Fibroblast of mammary gland (primary cell): ENCODE data around the gene DHRSX.

Experiments
- DNase-seq: peaks from one replicate; pipeline ENCODE4 v3.0.0-alpha.2; 2010; ENCODE audit warnings: low read depth
- H3K4me3 ChIP-seq: 2 replicates; pipeline ENCODE4 v1.5.1; 2011; ENCODE audit warnings: low read depth, mild to moderate bottlenecking, low read length, moderate library complexity; ENCODE audit not compliant: control insufficient read depth
- TF ChIP-seq, protein P1 (sequence below): conservative IDR thresholded peaks from 2 replicates; pipeline ENCODE4 v1.5.1; 2011; ENCODE audit warnings: low read depth, low read length, inconsistent platforms; ENCODE audit not compliant: control insufficient read depth, insufficient read depth

Gene DHRSX

GRCh38 chrX:2188840-2189239 is 311.9 kb downstream of the DHRSX start:
- no peak for DNase-seq
- H3K4me3 ChIP-seq: no peak overlapping the region
- TF ChIP-seq, protein P1, sequence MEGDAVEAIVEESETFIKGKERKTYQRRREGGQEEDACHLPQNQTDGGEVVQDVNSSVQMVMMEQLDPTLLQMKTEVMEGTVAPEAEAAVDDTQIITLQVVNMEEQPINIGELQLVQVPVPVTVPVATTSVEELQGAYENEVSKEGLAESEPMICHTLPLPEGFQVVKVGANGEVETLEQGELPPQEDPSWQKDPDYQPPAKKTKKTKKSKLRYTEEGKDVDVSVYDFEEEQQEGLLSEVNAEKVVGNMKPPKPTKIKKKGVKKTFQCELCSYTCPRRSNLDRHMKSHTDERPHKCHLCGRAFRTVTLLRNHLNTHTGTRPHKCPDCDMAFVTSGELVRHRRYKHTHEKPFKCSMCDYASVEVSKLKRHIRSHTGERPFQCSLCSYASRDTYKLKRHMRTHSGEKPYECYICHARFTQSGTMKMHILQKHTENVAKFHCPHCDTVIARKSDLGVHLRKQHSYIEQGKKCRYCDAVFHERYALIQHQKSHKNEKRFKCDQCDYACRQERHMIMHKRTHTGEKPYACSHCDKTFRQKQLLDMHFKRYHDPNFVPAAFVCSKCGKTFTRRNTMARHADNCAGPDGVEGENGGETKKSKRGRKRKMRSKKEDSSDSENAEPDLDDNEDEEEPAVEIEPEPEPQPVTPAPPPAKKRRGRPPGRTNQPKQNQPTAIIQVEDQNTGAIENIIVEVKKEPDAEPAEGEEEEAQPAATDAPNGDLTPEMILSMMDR: no peak

- TF ChIP-seq, protein P1: no peak
- H3K4me3 ChIP-seq: no peak overlapping the region
- DNase-seq: no peak
Observed at GRCh38 chrX:2188330-2188792, 312.4 kb downstream of the DHRSX start.

- DNase-seq: no peak
- no peak overlapping the region for H3K4me3 ChIP-seq
- TF ChIP-seq, protein P1: no peak
Observed at GRCh38 chrX:2187352-2188115, 313.2 kb downstream of the DHRSX start.

- DNase-seq: no peak
- TF ChIP-seq, protein P1: no peak
- H3K4me3 ChIP-seq: no peak overlapping the region
Observed at GRCh38 chrX:2185341-2186082, 315.3 kb downstream of the DHRSX start.

DNA sequence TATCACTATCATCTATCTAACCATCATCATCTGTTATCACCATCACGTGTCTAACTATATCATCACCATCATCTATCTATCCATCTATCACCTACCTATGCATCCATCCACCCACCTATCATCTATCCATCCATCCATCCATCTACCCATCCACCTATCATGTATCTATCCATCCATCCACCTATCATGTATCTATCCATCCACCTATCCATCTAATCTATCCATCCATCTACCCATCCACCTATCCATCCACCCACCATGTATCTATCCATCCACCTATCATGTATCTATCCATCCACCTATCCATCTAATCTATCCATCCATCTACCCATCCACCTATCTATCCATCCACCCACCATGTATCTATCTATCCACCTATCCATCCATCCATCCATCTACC is 316.7 kb downstream of the DHRSX start:
- TF ChIP-seq, protein P1: no peak
- DNase-seq: no peak
- H3K4me3 ChIP-seq: no peak overlapping the region

DNA sequence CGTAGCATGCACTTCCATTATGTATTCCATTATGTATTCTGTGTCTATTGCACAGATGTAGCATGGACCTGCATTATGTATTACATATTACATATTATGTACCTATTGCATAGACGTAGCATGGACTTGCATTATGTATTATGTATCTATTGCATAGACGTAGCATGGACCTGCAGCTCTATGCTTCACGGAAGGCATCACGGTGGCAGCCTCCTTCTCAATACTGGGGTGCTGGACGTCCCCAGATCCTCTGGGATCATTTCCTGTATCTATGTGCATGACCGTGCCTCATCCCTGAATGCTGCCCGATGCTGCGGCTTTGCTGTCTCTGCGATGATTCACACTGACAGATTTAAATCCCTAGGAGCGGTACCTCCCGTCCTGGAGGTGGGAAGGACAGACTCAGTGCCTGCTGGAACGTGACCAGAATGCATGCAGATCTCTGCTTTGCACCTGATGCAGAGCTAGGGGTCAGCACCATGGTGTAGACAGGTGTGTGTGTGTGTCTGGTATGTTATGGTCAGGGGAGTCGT is 317.5 kb downstream of the DHRSX start:
- no peak overlapping the region for H3K4me3 ChIP-seq
- TF ChIP-seq, protein P1: no peak
- DNase-seq: no peak
